GM10847 (cell line): ENCODE measurements around the gene PRR22.

ENCODE experiments used
- POLR2A ChIP-seq: IDR thresholded peaks from 2 replicates; pipeline ENCODE4 v1.6.1; 2011; ENCODE audit not compliant: insufficient read length; ENCODE audit errors: extremely low read depth

PRR22 gene

GRCh38 chr19:5784581-5785147 lies at the start of gene PRR22:
TSS of gene PRR22 (minus strand) at chr19:5784746. CDS start at chr19:5784660, 86 bp downstream.
- no peak for TF ChIP-seq POLR2A

- TF ChIP-seq POLR2A, result no peak
Measured at GRCh38 chr19:5832527-5833216, 48.1 kb upstream of the PRR22 start.

GRCh38 chr19:5832061-5832460 lies 47.5 kb upstream of the PRR22 start:
- TF ChIP-seq POLR2A, result no peak

- no peak for TF ChIP-seq POLR2A
Measured at GRCh38 chr19:5831159-5831558, 46.6 kb upstream of the PRR22 start.

GRCh38 chr19:5829567-5830310 lies 45.2 kb upstream of the PRR22 start:
- no peak for TF ChIP-seq POLR2A

GRCh38 chr19:5828661-5829566 lies 44.4 kb upstream of the PRR22 start:
- TF ChIP-seq POLR2A, result no peak

GRCh38 chr19:5827891-5828660 lies 43.5 kb upstream of the PRR22 start:
- peak; percentile 97 for TF ChIP-seq POLR2A

GRCh38 chr19:5827342-5827890 lies 42.9 kb upstream of the PRR22 start:
- TF ChIP-seq POLR2A, result no peak

GRCh38 chr19:5826531-5827341 lies 42.2 kb upstream of the PRR22 start:
- TF ChIP-seq POLR2A, result no peak

GRCh38 chr19:5825178-5825577 lies 40.6 kb upstream of the PRR22 start:
- no peak for TF ChIP-seq POLR2A

GRCh38 chr19:5824751-5825150 lies 40.2 kb upstream of the PRR22 start:
- no peak for TF ChIP-seq POLR2A

GRCh38 chr19:5823579-5824281 lies 39.2 kb upstream of the PRR22 start:
- TF ChIP-seq POLR2A, result no peak

- no peak for TF ChIP-seq POLR2A
Measured at GRCh38 chr19:5822181-5822844, 37.8 kb upstream of the PRR22 start.
